CD4-positive, alpha-beta T cell treated with Interleukin-17A for 1 hour (primary cell): ENCODE measurements around the gene MTARC1.

ENCODE experiments used
- DNase-seq: peaks from one replicate; pipeline ENCODE4 v3.0.0-alpha.2; 2020

The MTARC1 gene

DNA sequence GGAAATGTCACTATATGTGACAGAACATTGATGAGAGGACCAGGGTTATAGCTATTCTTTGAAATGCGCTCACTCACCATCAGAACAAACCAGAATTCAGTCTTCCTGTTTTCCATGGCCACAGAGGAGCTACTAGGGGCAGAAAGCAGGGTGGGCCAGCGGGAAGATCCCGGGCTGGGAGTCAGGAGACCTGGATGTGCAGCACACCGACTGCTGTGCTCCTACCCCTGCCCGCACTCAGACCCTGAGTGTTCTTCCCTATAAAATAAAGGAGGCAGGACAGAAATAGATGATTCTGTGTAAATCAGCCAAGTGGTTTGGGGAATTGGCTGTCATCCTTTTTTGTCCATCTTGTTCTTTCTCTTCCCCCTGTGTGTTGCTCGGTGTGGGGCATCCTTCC is 21.0 kb downstream of the MTARC1 start:
- DNase-seq = no peak

DNA sequence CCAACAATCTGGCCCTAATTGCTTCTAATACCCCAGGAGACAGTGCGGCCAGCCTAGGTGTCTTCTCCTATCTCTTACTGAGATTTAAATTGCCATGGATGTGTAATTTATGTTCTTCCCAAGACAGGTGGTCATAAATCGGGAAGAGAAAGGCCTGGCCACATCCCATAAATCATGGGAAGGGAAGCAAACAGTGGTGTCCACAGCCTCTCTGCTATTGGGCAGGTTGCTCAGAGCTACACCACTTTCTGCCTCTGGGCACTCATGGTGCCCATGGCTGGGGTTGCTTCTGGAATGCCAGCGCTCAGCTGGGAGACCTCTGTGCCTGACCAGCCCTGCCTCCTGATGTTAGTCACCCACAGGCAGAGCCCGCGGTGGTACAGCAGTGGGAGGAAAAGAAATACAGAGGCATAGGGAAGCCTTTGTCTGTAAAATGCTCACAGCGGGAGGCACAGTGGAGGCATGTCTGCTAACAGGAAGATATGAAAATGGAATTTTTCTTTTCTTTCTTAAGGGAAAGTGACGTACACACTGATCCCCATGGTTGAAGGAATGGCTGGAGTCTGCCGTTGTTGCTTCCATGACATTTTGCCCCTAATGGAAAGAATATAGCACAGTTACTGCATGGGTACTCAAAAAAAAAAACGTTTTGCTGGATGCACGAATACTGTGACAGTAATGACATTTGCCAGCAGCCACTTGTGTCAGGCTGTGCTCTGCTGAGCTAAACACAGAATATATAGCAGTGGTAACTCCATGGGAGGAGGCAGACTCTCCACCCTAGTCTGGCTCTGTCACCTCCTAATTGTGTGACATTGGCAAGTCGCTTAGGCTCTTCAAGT is 21.9 kb downstream of the MTARC1 start:
- DNase-seq = no peak

DNA sequence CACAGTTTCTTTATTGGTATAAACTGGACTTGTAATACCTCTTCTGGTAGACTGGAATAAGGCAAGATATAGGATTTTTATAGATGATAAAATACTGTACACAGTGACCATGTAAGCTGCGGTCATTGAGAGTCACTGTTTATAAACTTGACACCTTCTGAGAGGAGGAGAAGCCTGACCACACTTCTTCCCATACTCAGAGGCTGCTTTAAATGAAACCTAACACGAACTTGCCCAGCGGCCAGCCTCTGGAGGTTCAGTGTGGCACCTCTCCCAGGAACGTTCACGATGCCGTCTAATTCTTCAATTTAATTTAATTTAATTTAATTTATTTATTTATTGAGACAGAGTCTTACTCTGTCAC is 22.5 kb downstream of the MTARC1 start:
- DNase-seq = no peak

DNA sequence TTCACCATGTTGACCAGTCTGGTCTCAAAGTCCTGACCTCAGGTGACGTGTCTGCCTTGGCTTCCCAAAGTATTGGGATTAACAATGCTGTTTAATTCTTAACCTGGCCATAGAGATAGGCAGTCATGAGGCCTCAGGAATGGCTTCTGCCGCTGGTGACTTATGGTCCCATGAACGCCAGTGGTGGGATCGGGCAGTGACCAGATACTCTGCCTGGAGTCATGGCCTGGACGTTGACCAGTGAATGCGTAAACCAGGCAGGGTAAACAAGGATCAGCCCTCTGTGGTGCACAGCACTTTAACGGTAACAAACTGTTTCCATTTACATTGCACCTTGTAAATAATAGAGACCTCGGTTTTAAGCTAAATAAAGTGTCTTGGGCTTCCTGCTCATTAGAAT is 23.0 kb downstream of the MTARC1 start:
- no peak for DNase-seq

DNA sequence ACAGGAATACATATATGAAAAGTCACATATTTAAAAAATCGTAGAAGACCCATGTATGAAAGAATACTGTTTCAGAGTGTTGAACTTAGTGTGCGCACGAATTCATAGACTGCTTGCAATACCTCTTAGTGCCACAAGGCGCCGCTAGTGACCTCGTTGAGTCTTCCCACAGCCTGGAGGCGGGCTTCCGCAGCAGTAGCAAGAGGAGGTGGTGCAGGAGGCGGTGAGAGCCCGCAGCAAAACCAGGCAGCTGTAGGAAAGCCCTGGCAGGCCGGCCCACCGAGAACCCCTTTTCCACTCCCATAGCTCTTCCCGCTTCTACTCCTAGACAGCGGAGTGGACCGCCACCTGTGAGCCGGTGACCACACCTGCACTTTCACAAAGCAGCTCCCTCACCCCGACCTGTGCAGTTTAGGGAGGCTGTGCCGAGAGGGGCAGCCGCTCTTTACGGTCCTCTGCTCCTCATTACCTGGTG is 23.5 kb downstream of the MTARC1 start:
- DNase-seq = peak; percentile 68

DNA sequence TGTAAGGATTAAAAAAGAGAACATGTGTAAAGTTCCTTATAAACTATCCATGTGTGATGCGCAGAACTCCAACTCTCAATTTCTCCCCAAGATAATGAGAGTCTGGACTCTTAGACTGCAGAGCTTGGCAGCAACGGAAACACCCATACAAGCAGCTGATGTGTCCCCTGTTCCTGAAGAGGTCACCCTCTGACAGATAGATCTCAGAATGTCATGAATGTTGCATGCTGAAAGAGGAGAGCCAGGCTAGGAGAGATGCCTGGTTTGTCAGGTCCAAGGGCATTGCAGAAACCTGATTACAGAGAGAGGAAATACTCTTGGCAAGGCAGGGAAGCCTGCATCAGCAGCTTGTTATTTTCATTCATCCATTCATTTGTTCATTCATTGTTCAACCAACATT is 24.2 kb downstream of the MTARC1 start:
- no peak for DNase-seq

DNA sequence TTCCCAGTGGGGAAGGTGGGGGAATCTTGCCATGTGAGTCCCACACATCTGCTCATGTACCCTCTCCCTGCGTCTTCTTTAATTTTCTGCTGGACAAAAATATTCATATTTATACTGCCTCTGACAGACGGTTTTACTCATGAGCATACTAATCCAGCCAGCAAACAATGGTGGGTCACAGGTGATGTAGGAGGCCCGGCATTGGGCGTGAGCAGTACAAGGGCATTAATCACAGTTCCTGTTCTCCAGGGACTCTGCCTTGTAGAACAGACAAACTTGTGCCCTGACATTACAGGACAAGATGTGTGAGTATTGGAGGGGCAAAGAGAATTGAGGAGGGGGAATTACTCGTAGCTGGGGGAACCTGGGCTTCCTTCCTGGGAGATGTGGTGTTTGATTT is 25.0 kb downstream of the MTARC1 start:
- no peak for DNase-seq

DNA sequence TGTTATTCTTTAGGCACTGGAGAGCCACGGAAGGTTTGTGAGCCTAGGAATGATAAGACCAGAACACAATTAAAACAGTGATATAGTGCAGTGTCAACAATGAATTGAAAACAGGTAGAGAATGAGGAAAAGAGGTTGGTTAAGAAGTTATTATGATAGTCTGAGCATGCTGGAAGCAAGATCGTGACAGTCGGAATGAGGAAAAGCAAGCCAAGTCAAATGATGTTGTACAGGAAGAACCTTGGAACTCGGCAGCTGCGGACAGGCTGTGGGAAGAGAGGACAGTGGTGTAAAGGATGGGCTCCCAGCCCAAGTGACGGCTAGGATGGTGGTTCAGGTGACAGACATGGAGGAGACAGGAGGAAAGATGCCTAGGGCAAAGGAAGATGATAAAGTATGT is 25.6 kb downstream of the MTARC1 start:
- DNase-seq = no peak

DNA sequence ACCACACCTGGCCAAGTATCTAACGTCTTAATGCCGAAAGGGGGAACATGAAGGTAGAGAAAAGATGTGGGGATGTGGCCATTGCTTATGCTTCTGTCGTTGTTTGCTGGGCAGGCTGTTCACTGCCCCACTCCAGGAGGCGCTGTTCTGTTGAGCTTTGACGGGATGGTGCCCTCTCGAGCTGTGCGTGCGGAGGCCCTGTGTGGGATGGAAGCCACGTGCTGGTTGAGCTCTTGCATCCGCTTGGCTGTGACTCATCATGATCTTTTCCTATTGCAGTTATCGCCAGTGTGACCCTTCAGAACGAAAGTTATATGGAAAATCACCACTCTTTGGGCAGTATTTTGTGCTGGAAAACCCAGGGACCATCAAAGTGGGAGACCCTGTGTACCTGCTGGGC is 26.3 kb downstream of the MTARC1 start:
- no peak for DNase-seq

DNA sequence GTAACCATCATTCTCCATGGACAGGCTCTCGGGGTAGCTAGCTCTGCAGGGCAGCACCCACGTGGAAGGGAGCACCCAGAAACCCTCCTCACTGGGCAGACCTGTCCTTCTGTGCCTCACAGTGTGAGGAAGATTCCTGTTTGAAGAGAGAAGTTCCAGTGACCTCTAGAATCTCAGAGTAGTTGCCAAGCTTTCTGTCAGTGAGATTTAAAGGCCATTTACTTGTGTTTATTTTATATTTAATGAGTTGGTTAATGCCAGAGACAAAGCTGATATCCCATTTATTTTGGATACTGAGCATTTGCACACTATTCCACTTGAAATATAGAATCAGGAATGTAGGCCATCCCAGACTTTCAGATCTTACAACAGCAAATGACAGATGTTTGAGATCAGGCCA is 28.7 kb downstream of the MTARC1 start:
- DNase-seq = no peak

DNA sequence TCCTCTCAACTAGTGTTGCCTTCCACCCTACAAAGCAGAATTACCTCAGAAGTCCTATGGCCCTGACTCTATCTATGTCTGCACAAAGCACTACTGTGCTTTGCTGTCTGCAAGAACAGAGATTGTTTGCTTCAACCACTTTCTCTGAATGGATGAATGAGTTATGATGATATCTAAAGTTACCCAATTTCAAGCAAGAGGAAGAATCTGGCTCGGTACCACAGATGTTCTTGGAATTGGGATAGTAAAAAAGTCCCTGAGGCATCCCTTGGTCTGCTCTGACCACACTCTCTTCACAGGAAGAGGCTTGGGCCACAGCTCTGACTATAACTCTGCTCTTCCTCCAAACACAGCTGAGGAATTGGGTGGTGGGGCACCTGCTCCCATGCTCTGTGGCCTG is 31.2 kb downstream of the MTARC1 start:
- DNase-seq = no peak

DNA sequence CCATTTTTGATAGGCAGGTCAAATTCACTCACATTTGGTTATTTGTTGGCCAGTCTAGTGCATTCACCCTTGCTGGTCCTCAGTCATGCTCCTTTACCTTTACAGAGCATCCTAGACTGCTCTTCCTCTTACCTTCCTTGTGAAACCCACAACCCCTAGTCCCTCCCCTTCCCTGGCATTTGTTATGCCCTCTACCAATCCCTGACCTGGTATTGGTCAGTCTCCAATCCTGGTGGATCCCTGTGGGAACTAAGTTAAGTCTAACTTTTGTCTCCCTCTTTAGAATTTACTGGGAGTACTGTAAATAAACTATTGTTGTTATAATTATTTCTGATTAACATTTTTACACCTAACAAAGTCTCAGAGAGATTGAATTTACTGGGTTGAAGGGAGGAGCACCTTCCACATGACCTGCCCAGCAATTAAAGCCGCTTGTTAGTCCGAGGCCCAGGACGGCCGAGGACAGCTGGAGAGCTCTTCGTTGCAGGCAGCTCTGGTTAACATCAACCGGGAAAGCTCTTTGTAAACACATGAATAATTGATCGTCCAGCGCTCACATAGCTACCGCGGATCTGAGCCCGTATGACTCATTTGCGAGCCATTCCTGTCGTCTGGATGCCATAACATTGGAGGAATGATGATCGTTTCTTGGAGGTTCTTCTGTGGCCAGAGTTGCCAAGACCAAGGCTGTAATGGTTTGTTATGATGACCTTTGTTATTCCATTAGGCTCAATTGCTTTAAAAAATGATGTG is 31.9 kb downstream of the MTARC1 start:
- DNase-seq = no peak

DNA sequence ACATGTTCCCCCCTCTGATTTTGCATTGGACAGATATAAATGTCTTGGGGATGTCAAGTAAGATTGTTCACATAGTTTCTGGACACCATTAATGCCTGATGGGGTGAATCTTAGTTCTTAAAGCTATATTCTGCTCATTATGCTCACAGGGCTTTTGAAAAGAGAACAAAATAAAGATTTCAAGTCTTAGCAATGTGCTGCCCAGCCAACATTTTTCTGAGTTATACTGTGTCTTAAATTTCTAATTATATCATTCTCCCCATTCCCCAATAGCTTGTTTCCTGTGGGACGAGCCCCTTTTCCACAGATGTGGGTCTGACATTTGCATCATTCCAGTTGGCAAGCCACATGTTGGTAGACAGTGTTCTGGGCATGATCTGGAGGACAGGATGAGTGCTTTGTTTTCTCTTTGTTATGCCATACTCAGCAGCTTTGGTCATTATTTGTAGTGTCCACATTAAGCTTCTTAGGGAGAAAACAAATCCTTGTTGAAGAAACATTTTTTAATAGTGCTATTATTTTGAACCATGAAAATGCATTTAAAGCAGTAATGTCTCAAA is 32.8 kb downstream of the MTARC1 start:
- DNase-seq = no peak

DNA sequence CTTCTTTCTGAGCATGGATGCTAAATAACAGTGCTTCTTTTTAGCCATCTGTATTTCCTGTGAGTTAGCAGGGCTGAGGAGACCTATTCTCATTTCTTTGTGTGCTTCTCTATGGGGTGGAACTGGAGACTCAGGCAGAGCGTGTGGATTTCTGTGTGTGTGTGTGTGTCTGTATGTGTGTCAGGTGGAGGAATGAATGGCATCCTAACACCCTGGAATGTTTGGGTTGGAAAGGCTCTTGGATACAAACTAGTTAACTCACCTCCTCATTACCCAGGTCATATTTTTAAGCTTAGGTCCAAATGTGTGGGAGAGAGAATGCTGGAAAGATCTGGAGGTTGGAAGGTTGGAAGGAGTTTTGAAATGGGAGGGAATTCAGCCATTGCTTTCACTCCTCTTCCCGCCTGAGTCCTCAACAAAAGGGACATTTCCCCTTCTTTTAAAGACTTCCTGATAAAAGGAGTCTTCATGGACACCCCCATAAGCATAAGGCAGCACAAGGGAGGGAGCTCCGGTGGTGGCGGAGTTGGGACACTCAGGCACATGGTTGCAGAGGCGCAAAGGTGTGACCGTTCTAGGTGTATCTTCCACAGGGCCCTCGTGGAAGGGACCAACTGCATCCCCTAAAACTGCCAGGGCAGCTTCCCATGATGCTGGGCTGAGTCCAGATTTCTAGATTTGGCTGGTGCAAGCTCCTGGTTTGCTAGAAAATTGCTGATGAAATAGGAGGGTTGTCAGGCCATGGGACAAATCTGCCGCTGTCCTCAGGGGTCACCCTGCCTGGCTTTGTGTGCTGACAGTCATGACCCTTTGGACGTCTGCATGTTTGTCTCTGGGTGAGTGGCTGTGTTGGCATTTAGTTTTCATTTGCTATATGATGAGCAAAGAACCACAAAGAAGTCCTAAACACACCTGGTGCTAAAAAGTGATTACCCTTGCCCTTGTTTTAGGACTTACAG is 37.6 kb downstream of the MTARC1 start:
- DNase-seq = no peak

DNA sequence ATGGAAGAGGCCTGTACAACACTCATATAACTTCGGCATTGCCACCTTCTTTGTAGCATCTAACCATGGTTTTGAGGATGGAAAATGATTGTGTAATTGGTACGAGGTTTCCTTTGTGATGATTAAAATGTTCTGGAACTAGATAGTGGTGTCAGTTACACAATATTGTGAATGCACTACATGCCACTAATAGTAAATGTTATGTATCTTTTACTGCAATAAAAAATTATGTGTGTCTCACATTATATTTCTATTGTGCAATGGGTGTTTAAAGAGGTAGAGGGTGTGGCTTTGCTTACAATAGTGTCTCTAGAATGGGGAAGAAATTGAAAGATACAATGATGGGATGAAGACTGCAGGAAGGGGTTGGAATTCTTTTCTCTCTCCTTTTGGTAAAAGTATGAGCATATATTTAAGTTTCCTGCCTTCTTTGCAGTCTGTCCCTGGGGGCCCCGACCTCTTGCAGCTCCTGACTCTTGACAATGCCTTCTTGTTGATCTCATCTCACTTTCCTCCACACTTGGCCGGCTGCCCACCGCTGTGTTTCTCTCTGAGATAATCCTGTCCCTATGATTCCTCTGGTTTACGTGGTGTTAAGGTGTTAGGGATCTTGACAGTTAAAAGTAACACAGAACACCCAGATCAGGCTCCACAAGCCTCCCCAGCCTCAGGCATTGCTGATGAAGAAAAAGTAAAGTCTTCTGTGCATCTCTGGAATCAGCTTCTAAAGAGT is 39.3 kb downstream of the MTARC1 start:
- DNase-seq = no peak

DNA sequence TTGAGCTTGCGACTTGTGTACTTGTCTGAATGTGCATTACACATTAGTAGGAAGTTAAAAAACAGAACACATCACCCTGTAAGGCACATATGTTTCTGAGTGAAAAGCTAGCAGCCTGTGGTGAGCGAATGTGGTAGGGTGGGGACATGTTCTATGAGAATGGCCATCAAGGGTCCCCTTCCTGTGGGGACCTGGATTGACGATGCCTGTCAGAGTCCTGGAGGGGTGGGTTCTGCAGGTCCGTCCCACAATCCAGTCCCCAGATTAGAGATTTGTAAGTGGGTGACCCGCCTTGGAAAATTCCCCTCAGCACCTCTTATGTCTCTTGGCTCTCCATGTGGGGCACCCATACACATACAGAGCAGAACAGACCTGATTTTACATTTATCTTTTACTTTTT is 40.0 kb downstream of the MTARC1 start:
- no peak for DNase-seq

DNA sequence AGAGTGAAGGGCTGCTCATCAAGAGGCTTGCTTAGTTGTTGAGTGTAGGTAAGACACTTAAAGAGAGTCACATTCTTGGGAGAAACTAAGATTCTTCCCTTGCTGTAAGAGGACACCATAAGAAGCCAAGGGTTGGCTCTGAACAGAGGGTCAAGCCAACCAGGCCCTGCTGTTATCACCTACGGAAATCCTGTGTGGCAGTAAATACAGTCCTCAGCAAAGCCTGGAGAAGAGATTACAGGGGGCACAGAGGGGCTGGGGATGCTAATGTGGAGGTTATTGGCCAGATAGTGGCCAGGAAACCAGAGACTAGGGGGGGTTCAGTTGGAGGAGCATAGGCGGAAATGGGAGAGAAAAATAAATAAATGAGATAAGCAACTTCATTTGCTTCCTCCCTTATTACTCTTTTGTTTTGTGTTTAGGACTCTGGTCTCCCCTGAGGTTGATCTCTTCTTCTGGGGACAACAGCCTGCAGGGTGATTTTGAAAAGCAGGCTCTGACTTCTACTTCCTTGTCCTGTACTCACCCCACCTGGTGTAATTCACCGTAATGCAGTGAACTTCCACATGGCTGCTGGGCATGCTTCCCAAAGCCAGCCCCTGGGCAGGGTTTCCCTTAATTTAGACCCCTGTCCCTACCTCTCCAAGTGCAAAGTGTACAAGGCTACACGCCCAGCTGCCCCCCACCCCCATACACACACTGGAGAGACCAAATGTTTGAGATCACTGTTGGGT is 40.9 kb downstream of the MTARC1 start:
- DNase-seq = no peak

DNA sequence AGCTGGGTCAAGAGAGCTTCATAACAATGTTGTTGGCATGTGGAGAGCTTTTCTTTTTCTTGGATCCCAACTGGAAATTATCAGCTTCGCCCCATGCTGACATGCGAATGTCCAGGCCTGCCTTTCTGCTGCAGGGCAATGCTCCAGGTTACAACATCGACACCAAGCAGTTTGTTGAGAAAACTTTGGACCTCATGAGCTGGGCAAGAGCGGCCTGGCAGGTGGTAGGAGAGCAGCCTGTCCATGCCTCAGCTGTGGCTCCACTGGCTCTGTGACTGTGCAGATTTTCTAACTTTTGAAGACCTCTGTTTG is 41.4 kb downstream of the MTARC1 start:
- no peak for DNase-seq

DNA sequence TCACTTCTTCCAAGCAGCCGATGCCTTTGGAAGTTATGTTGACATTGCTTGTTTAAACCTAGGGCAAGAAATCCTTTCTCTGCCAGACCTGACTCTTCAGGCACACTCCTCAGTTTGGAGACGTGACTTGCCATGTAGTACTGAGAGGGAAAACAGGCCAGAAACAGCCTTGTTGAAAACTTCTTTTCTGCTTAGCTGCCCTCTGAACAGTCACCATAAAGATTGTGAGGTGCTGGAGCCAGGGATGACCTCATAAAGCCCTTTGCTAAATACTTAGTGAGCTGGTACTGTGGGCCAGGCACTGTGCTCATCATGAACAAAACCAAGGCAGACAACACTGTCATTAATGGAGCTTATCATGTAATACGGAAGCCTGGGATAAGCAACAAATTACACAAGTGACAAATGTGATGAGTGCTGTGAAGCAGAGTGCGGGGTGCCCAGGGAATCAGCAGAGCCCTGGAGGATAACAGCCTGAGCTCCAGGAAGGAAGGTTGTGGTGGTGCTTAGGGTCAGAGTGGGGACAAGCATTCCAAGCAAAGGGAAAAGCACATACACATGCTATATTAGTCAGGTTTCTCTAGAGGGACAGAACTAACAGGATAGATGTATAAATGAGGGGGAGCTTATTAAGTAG is 42.4 kb downstream of the MTARC1 start:
- no peak for DNase-seq

DNA sequence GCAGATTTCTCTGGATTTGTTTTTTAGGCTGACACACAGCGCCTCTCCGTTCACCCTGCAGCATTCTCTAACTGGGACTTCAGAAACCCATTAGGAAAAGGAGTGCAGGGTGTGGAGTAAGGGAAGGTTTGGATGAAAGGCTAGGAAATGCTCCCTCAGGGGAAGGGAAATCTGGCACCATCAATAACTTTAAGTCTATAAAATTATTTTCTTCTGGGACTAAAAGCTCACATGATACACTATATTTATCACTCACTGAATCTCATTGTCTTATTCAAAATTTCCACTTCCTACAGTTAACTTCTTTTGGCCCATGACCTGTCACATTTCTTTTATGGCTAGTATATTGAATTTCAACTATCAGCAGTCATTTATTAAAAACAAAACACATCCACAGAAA is 46.7 kb downstream of the MTARC1 start:
- no peak for DNase-seq
